KMS-11 (cell line): ENCODE results near the gene PLBD2.

Experiments used
- H2AFZ ChIP-seq: fragments of 200-600 bp; sonication (generic); 2 replicates; pipeline ENCODE4 v1.6.1; 2016; ENCODE audit warnings: antibody characterized with exemption, mixed run types, low read depth
- H3K27ac ChIP-seq: fragments of 200-600 bp; sonication (generic); 2 replicates; pipeline ENCODE4 v1.6.1; 2016; ENCODE audit warnings: mild to moderate bottlenecking, mixed run types
- H3K27me3 ChIP-seq: fragments of 200-600 bp; sonication (generic); 2 replicates; pipeline ENCODE4 v1.6.1; 2017; ENCODE audit warnings: mild to moderate bottlenecking, low read depth, mixed run types, moderate library complexity; ENCODE audit not compliant: insufficient read depth
- H3K36me3 ChIP-seq: fragments of 200-600 bp; sonication (generic); 2 replicates; pipeline ENCODE4 v1.6.1; 2017; ENCODE audit warnings: mild to moderate bottlenecking, mixed run types; ENCODE audit not compliant: insufficient read depth
- H3K4me1 ChIP-seq: fragments of 200-600 bp; sonication (generic); 2 replicates; pipeline ENCODE4 v1.6.1; 2016; ENCODE audit warnings: mild to moderate bottlenecking, low read depth, mixed run types; ENCODE audit not compliant: poor library complexity, severe bottlenecking
- H3K4me2 ChIP-seq: fragments of 200-600 bp; sonication (generic); 2 replicates; pipeline ENCODE4 v1.7.0; 2016; ENCODE audit warnings: mild to moderate bottlenecking, mixed run types
- H3K4me3 ChIP-seq: fragments of 200-600 bp; sonication (generic); IDR thresholded peaks from 2 replicates; pipeline ENCODE4 v1.6.1; 2017; ENCODE audit warnings: low read depth, low read length, mixed read lengths; ENCODE audit not compliant: insufficient read depth
- H3K79me2 ChIP-seq: fragments of 200-600 bp; sonication (generic); 2 replicates; pipeline ENCODE4 v1.6.1; 2016; ENCODE audit warnings: low read depth, mixed run types; ENCODE audit not compliant: insufficient read depth
- H3K9ac ChIP-seq: fragments of 200-600 bp; sonication (generic); 2 replicates; pipeline ENCODE4 v1.6.1; 2016; ENCODE audit warnings: mild to moderate bottlenecking, mixed run types
- H4K20me1 ChIP-seq: fragments of 200-600 bp; sonication (generic); 2 replicates; pipeline ENCODE4 v1.6.1; 2016; ENCODE audit warnings: mild to moderate bottlenecking, mixed run types; ENCODE audit not compliant: insufficient read depth
- CTCF ChIP-seq: fragments of 200-600 bp; sonication (generic); conservative IDR thresholded peaks from 2 replicates; pipeline ENCODE4 v1.6.1; 2017; ENCODE audit warnings: low read depth, mild to moderate bottlenecking, antibody characterized with exemption, low read length, moderate library complexity, mixed read lengths

Gene PLBD2

GRCh38 chr12:113358381-113359132 is at the start of gene PLBD2:
PLBD2 (plus strand) TSS chr12:113358587; CDS start chr12:113358601, 14 bp downstream.
- no peaks in the 10 kb centered on the region for H3K36me3 ChIP-seq
- peak within 1 kb of the TSS; percentile 69 for H2AFZ ChIP-seq
- peak within 1 kb of the TSS; percentile 49; the same call in 1 of the 2 replicates for H3K9ac ChIP-seq
- H3K4me2 ChIP-seq = peak within 1 kb of the TSS; percentile 63
- H4K20me1 ChIP-seq = no peaks in the 10 kb centered on the region
- H3K4me1 ChIP-seq = no peaks in the 10 kb centered on the region
- no peak for TF ChIP-seq CTCF
- no peak within 1 kb of the TSS for H3K4me3 ChIP-seq
- no peaks in the 10 kb centered on the region for H3K27me3 ChIP-seq
- H3K27ac ChIP-seq = no peak within 1 kb of the TSS
- no peaks in the 10 kb centered on the region for H3K79me2 ChIP-seq

GRCh38 chr12:113310489-113310888 is 47.9 kb upstream of the PLBD2 start:
- Histone ChIP-seq H3K36me3 (no peaks in the 10 kb centered on the region), H3K27ac (no peak overlapping the region)

GRCh38 chr12:113314121-113314529 is 44.3 kb upstream of the PLBD2 start:
- H3K27ac ChIP-seq = no peak overlapping the region
- H3K4me3 ChIP-seq = no peak overlapping the region
- no peak overlapping the region for H2AFZ ChIP-seq
- no peaks in the 10 kb centered on the region for H3K79me2 ChIP-seq
- no peak for TF ChIP-seq CTCF
- no peak overlapping the region for H3K9ac ChIP-seq
- H4K20me1 ChIP-seq = no peaks in the 10 kb centered on the region
- H3K36me3 ChIP-seq = no peaks in the 10 kb centered on the region
- no peaks in the 10 kb centered on the region for H3K27me3 ChIP-seq
- H3K4me2 ChIP-seq = no peak overlapping the region
- no peaks in the 10 kb centered on the region for H3K4me1 ChIP-seq

More at GRCh38 chr12:113310489-113310888, 47.9 kb upstream of the PLBD2 start:
- Histone ChIP-seq H3K27me3 (no peaks in the 10 kb centered on the region), H2AFZ (no peak overlapping the region), H3K4me1 (no peaks in the 10 kb centered on the region), H3K4me2 (no peak overlapping the region), H4K20me1 (no peaks in the 10 kb centered on the region), H3K4me3 (no peak overlapping the region), H3K9ac (no peak overlapping the region), H3K79me2 (no peaks in the 10 kb centered on the region)
- TF ChIP-seq CTCF = no peak

GRCh38 chr12:113315358-113315757 is 43.0 kb upstream of the PLBD2 start:
- H3K9ac ChIP-seq = no peak overlapping the region
- no peaks in the 10 kb centered on the region for H3K36me3 ChIP-seq
- H3K4me3 ChIP-seq = no peak overlapping the region
- H3K4me1 ChIP-seq = no peaks in the 10 kb centered on the region
- no peak overlapping the region for H3K27ac ChIP-seq
- H3K4me2 ChIP-seq = no peak overlapping the region
- no peaks in the 10 kb centered on the region for H3K27me3 ChIP-seq
- TF ChIP-seq CTCF = no peak
- no peak overlapping the region for H2AFZ ChIP-seq
- H4K20me1 ChIP-seq = no peaks in the 10 kb centered on the region
- H3K79me2 ChIP-seq = no peaks in the 10 kb centered on the region
